Lower lobe of right lung (tissue), 2 donors: ENCODE data around the gene FHL5. TPM values are rescaled to one million over a fixed set of nuclear protein-coding genes. Genes with fewer than 3 reads are reported as not detected.
A peak's percentile ranks its signal among the peaks of the same experiment; 100 is the strongest.
"Not testable (repeated sequence)": the region's sequence is repeated elsewhere in the genome, so short reads cannot be mapped to it uniquely, and the experiment has no call there.

Experiments
- ATAC-seq, 2 donors: fragments of 200-7000 bp; cut with Tn5 transposase; one replicate each; pipeline ENCODE4 v1.9.1; 2020 to 2022; ENCODE audit warnings: mild to moderate bottlenecking in 2 of 2, moderate library complexity in 2 of 2
- DNase-seq: peaks from one replicate; pipeline ENCODE4 v3.0.0-alpha.2; 2020
- H3K27ac ChIP-seq: fragments of 200-600 bp; one replicate; pipeline ENCODE4 v1.8.0; 2022
- H3K27me3 ChIP-seq: fragments of 200-600 bp; one replicate; pipeline ENCODE4 v1.8.0; 2022; ENCODE audit warnings: low read depth
- H3K36me3 ChIP-seq: fragments of 200-600 bp; one replicate; pipeline ENCODE4 v1.8.0; 2022; ENCODE audit warnings: mild to moderate bottlenecking
- H3K4me1 ChIP-seq: fragments of 200-600 bp; one replicate; pipeline ENCODE4 v1.8.0; 2022
- H3K4me3 ChIP-seq: fragments of 200-600 bp; one replicate; pipeline ENCODE4 v1.8.0; 2022; ENCODE audit warnings: mild to moderate bottlenecking
- H3K9me3 ChIP-seq: fragments of 200-600 bp; one replicate; pipeline ENCODE4 v1.8.0; 2022
- CTCF ChIP-seq: fragments of 200-600 bp; IDR thresholded peaks from one replicate; pipeline ENCODE4 v1.8.0; 2022; ENCODE audit warnings: antibody characterized with exemption, mild to moderate bottlenecking
- intact Hi-C: fragments of 100-400 bp; cut with DNase I; formaldehyde crosslinking; loops from one replicate; pipeline ENCODE4 v1.11.0; 2022
- total RNA-seq: library from RNA; stranded (reverse); fragmentation: NEBNext Ultra II Directional; extraction: Animal tissue kit (Norgen Biotek cat#: 25700); gene quantifications from one replicate; pipeline ENCODE4 v1.2.1, GENCODE V29; 2021
- donor health status: DM: no; HTN: yes; CAD: no; lungs with severe emphysema.

FHL5 gene
- total RNA-seq, 1 donor from 2014 or later = 23.7 TPM

- intact Hi-C loops = no loop called here
- H3K27me3 ChIP-seq = no peaks in the 10 kb centered on the region
- no peak overlapping the region for H3K4me3 ChIP-seq
- ATAC-seq (no peak), DNase-seq (no peak)
- TF ChIP-seq CTCF = no peak
- H3K36me3 ChIP-seq = peaks cover 65% of the 10 kb centered on the region
- H3K9me3 ChIP-seq = no peaks in the 10 kb centered on the region
- H3K4me1 ChIP-seq = no peaks in the 10 kb centered on the region
- no peak overlapping the region for H3K27ac ChIP-seq
Measured at GRCh38 chr6:96554558-96554957, 8.4 kb upstream of the FHL5 start.

- intact Hi-C loops, H3K4me1 ChIP-seq, H3K9me3 ChIP-seq, H3K27ac ChIP-seq, H3K27me3 ChIP-seq, H3K4me3 ChIP-seq, ATAC-seq, DNase-seq: not testable (repeated sequence)
- peaks cover 13% of the 10 kb centered on the region for H3K36me3 ChIP-seq
Measured at GRCh38 chr6:96559740-96560139, 3.2 kb upstream of the FHL5 start.

GRCh38 chr6:96563853-96564252, 925 bp downstream of the FHL5 start:
- H3K9me3 ChIP-seq = no peaks in the 10 kb centered on the region
- H3K27ac ChIP-seq = no peak overlapping the region
- peak overlapping the region; percentile 34 for H3K4me3 ChIP-seq
- no peak for ATAC-seq
- H3K36me3 ChIP-seq = no peaks in the 10 kb centered on the region
- intact Hi-C loops = no loop called here
- no peaks in the 10 kb centered on the region for H3K4me1 ChIP-seq
- no peak for DNase-seq
- TF ChIP-seq CTCF = no peak
- no peaks in the 10 kb centered on the region for H3K27me3 ChIP-seq

GRCh38 chr6:96570053-96570452, 7.1 kb downstream of the FHL5 start:
- intact Hi-C loops = no loop called here
- TF ChIP-seq CTCF = no peak
- ATAC-seq = no peak

GRCh38 chr6:96571551-96571950, 8.6 kb downstream of the FHL5 start:
- Histone ChIP-seq H3K4me1 (no peaks in the 10 kb centered on the region), H3K27me3 (no peaks in the 10 kb centered on the region), H3K9me3 (peaks cover 11% of the 10 kb centered on the region), H3K36me3 (no peaks in the 10 kb centered on the region), H3K27ac (no peak overlapping the region), H3K4me3 (no peak overlapping the region)
- intact Hi-C loops = no loop called here
- ATAC-seq (no peak), DNase-seq (no peak)
- no peak for TF ChIP-seq CTCF

More at GRCh38 chr6:96570053-96570452, 7.1 kb downstream of the FHL5 start:
- Histone ChIP-seq H3K4me3 (no peak overlapping the region), H3K9me3 (peaks cover 11% of the 10 kb centered on the region), H3K4me1 (no peaks in the 10 kb centered on the region), H3K36me3 (no peaks in the 10 kb centered on the region), H3K27ac (no peak overlapping the region), H3K27me3 (no peaks in the 10 kb centered on the region)
- DNase-seq = no peak

GRCh38 chr6:96575359-96575758, 12.4 kb downstream of the FHL5 start:
- Histone ChIP-seq H3K4me3 (no peak overlapping the region), H3K36me3 (no peaks in the 10 kb centered on the region), H3K27me3 (no peaks in the 10 kb centered on the region), H3K27ac (no peak overlapping the region), H3K4me1 (no peaks in the 10 kb centered on the region), H3K9me3 (peaks cover 2% of the 10 kb centered on the region)
- no peak for DNase-seq
- ATAC-seq = no peak
- no peak for TF ChIP-seq CTCF
- intact Hi-C loops = no loop called here
